Panc1 (cell line): Measurements from ENCODE around the gene ZSCAN23. TPM values are rescaled to one million over a fixed set of nuclear protein-coding genes. Genes with fewer than 3 reads are reported as not detected.

Source experiments
- ATAC-seq: fragments of 200-7000 bp; cut with Tn5 transposase; 2 replicates; pipeline ENCODE4 v1.9.1; 2020; ENCODE audit warnings: mild to moderate bottlenecking, moderate library complexity
- BruUV-seq: library from RNA; stranded (reverse); fragments of 400-500 nt; replicated peaks from 2 replicates; lab custom pipeline; 2021; lab: Mats Ljungman, UMichigan
- CTCF ChIA-PET: fragments of 300-600 bp; sonication (Branson Sonifier 250); formaldehyde crosslinking; loops from one replicate; lab custom pipeline; 2022; ENCODE audit warnings: antibody characterized with exemption; lab: Charles Lee
- POLR2A ChIA-PET: fragments of 300-600 bp; sonication (Branson Sonifier 250); formaldehyde crosslinking; loops from one replicate; lab custom pipeline; 2022; ENCODE audit warnings: antibody characterized with exemption; lab: Charles Lee
- DNase-seq: peaks from one replicate; pipeline ENCODE4 v3.0.0-alpha.2; 2010; ENCODE audit warnings: low read depth, low spot score
- H3K27ac ChIP-seq: 2 replicates; pipeline ENCODE4 v1.5.1; 2011; ENCODE audit warnings: mild to moderate bottlenecking, low read length, inconsistent platforms
- H3K27me3 ChIP-seq: fragments of 200-500 bp; sonication (Bioruptor generic); 2 replicates; pipeline ENCODE4 v1.6.0; 2014; ENCODE audit warnings: low read length, inconsistent platforms; ENCODE audit not compliant: control insufficient read depth, insufficient read depth
- H3K36me3 ChIP-seq: fragments of 200-500 bp; sonication (Bioruptor generic); 2 replicates; pipeline ENCODE4 v1.5.1; 2014; ENCODE audit warnings: inconsistent platforms, mild to moderate bottlenecking, low read length, moderate library complexity; ENCODE audit not compliant: control insufficient read depth, insufficient read depth
- H3K4me1 ChIP-seq: 2 replicates; pipeline ENCODE4 v1.5.1; 2011; ENCODE audit warnings: inconsistent platforms, mild to moderate bottlenecking, low read length, moderate library complexity; ENCODE audit not compliant: control insufficient read depth, insufficient read depth
- H3K4me3 ChIP-seq, 2 experiments: 2 replicates each; pipeline ENCODE4 v1.5.1; 2011 to 2012; ENCODE audit warnings: low read depth in 2 of 2, low read length in 2 of 2, mild to moderate bottlenecking in 2 of 2, inconsistent platforms in 1 of 2, moderate library complexity in 1 of 2
- H3K9me3 ChIP-seq: fragments of 200-500 bp; sonication (Bioruptor generic); 2 replicates; pipeline ENCODE4 v1.5.1; 2014; ENCODE audit warnings: low read depth, mild to moderate bottlenecking, inconsistent platforms, low read length, moderate library complexity; ENCODE audit not compliant: control insufficient read depth, insufficient read depth
- CTCF ChIP-seq: fragments of 450-650 bp; IDR thresholded peaks from 2 replicates; pipeline ENCODE4 v1.5.1; 2017; ENCODE audit warnings: mild to moderate bottlenecking
- POLR2AphosphoS5 ChIP-seq: IDR thresholded peaks from 2 replicates; pipeline ENCODE4 v1.6.1; 2012; ENCODE audit warnings: mild to moderate bottlenecking, low read depth, low read length, moderate library complexity
- SIN3A ChIP-seq: IDR thresholded peaks from 2 replicates; pipeline ENCODE4 v1.6.1; 2012; ENCODE audit warnings: low read depth, mild to moderate bottlenecking, low read length, moderate library complexity, borderline replicate concordance; ENCODE audit not compliant: insufficient read depth
- TCF7L2 ChIP-seq: IDR thresholded peaks from 2 replicates; pipeline ENCODE4 v1.6.1; 2011; ENCODE audit warnings: mild to moderate bottlenecking, low read depth, low read length, inconsistent platforms
- in situ Hi-C: cut with HindIII; loops from 2 replicates; pipeline ENCODE4 v1.10.0; 2016; ENCODE audit warnings: low sequenced_read_pairs, low pct_unique_long_range_greater_than_20kb
- intact Hi-C: fragments of 100-400 bp; cut with micrococcal nuclease; formaldehyde crosslinking; loops from one replicate; pipeline ENCODE4 v1.10.0; 2022; ENCODE audit not compliant: unreplicated experiment
- total RNA-seq: library from RNA; stranded (reverse); gene quantifications from one replicate; pipeline ENCODE4 v1.2.1, GENCODE V29; 2021; ENCODE audit not compliant: unreplicated experiment
- TF ChIP-seq, protein P1 (sequence below), 2 experiments: IDR thresholded peaks; 2 replicates each; pipeline ENCODE4 v1.6.1; 2011 to 2012; ENCODE audit warnings: low read depth in 2 of 2, control low read depth in 1 of 2, low read length in 1 of 2, mild to moderate bottlenecking in 1 of 2, moderate library complexity in 1 of 2; ENCODE audit not compliant: insufficient read depth in 1 of 2

Gene ZSCAN23
- total RNA-seq, 1 experiment from 2014 or later = 1.6 TPM

- ATAC-seq (no peak), DNase-seq (no peak)
- Histone ChIP-seq H3K36me3 (no peaks in the 10 kb centered on the region), H3K27ac (no peak overlapping the region), H3K4me1 (no peaks in the 10 kb centered on the region), H3K9me3 (no peaks in the 10 kb centered on the region), H3K27me3 (no peaks in the 10 kb centered on the region), H3K4me3 (no peak overlapping the region)
- BruUV-seq = no TSS peak
- in situ Hi-C loops (no loop called here), intact Hi-C loops (no loop called here)
- POLR2A ChIA-PET = no interaction called here
- TF ChIP-seq POLR2AphosphoS5 = no peak
- TF ChIP-seq TCF7L2 = no peak
- TF ChIP-seq, protein P1, sequence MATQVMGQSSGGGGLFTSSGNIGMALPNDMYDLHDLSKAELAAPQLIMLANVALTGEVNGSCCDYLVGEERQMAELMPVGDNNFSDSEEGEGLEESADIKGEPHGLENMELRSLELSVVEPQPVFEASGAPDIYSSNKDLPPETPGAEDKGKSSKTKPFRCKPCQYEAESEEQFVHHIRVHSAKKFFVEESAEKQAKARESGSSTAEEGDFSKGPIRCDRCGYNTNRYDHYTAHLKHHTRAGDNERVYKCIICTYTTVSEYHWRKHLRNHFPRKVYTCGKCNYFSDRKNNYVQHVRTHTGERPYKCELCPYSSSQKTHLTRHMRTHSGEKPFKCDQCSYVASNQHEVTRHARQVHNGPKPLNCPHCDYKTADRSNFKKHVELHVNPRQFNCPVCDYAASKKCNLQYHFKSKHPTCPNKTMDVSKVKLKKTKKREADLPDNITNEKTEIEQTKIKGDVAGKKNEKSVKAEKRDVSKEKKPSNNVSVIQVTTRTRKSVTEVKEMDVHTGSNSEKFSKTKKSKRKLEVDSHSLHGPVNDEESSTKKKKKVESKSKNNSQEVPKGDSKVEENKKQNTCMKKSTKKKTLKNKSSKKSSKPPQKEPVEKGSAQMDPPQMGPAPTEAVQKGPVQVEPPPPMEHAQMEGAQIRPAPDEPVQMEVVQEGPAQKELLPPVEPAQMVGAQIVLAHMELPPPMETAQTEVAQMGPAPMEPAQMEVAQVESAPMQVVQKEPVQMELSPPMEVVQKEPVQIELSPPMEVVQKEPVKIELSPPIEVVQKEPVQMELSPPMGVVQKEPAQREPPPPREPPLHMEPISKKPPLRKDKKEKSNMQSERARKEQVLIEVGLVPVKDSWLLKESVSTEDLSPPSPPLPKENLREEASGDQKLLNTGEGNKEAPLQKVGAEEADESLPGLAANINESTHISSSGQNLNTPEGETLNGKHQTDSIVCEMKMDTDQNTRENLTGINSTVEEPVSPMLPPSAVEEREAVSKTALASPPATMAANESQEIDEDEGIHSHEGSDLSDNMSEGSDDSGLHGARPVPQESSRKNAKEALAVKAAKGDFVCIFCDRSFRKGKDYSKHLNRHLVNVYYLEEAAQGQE (IDR thresholded peaks at IDR 0.05; ENCODE audit: insufficient read depth in 1 of 2, low read depth in 2 of 2, low read length in 1 of 2) = no peak
- no peak for TF ChIP-seq SIN3A
- no peak for TF ChIP-seq CTCF
- CTCF ChIA-PET = no interaction called here
Measured at GRCh38 chr6:28423546-28423945, 19.7 kb downstream of the ZSCAN23 start.

DNA sequence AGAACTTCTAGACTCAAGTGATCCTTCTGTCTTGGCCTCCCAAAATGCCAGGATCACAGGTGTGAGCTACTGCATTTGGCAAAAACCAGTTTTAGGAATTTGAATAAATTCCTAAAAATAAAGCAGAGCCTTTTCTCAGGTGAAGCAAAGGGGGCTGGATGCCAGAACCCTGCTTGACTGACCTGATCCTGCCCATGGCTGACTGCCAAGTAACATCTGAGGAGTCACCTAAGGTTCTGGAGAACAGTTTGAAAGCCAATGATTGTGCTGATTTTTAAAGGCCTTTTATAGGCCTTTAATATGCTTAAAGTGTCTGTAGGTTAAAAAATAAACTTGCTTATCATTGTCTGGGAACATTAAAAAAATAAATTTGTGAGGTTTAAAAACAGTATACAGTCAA, 29.6 kb downstream of the ZSCAN23 start:
- ATAC-seq (no peak), DNase-seq (no peak)
- no peaks in the 10 kb centered on the region; the same call in 1 of the 2 replicates for H3K27me3 ChIP-seq
- CTCF ChIA-PET = no interaction called here
- TF ChIP-seq CTCF (no peak), TCF7L2 (no peak), SIN3A (no peak)
- TF ChIP-seq, protein P1 (IDR thresholded peaks at IDR 0.05; ENCODE audit: insufficient read depth in 1 of 2, low read depth in 2 of 2, low read length in 1 of 2) = no peak
- no peaks in the 10 kb centered on the region for H3K9me3 ChIP-seq
- in situ Hi-C loops = no loop called here
- intact Hi-C loops = no loop called here
- no peaks in the 10 kb centered on the region for H3K4me1 ChIP-seq
- H3K27ac ChIP-seq = no peak overlapping the region
- no TSS peak for BruUV-seq
- no peaks in the 10 kb centered on the region for H3K36me3 ChIP-seq
- POLR2A ChIA-PET = no interaction called here
- H3K4me3 ChIP-seq = no peak overlapping the region
